ENCODE measurements around the gene DNASE2B.

DNA sequence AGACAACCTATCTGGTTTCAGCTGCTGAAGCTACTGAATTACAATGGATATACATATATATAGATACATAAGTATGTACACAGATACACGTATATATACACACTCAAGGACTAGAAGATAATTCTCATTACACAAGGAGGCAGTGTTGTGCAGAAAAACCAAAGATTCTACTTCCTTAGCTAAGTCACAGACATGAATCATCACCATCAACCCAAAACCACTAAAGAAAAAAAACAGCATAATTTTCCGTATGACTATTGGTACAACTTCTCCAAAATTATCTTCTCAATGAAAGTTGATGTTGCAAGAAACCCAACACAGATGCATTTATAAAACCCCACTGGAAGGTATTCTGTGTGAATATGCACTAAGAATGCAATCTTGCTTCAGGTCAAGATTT, 44.0 kb downstream of the DNASE2B start:
- TF ChIP-seq, protein P1, sequence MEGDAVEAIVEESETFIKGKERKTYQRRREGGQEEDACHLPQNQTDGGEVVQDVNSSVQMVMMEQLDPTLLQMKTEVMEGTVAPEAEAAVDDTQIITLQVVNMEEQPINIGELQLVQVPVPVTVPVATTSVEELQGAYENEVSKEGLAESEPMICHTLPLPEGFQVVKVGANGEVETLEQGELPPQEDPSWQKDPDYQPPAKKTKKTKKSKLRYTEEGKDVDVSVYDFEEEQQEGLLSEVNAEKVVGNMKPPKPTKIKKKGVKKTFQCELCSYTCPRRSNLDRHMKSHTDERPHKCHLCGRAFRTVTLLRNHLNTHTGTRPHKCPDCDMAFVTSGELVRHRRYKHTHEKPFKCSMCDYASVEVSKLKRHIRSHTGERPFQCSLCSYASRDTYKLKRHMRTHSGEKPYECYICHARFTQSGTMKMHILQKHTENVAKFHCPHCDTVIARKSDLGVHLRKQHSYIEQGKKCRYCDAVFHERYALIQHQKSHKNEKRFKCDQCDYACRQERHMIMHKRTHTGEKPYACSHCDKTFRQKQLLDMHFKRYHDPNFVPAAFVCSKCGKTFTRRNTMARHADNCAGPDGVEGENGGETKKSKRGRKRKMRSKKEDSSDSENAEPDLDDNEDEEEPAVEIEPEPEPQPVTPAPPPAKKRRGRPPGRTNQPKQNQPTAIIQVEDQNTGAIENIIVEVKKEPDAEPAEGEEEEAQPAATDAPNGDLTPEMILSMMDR (conservative IDR thresholded peaks at IDR 0.05; ENCODE audit: low read depth, low read length) = peak; percentile 84
- TF ChIP-seq EZH2phosphoT487 (IDR thresholded peaks at IDR 0.05; ENCODE audit: borderline replicate concordance, low read length) (no peak), EZH2 (IDR thresholded peaks at IDR 0.05; ENCODE audit: low read length, unreplicated experiment) (no peak)
